ENCODE data around the gene SYCP2. TPM values are rescaled to one million over a fixed set of nuclear protein-coding genes. Genes with fewer than 3 reads are reported as not detected.

SYCP2 gene
- total and polyA plus RNA-seq, 7 donors = 0.29 to 1.1 (median 0.49) TPM

- DNase-seq (no peak), ATAC-seq (peak in 1 of 4 donors; percentile 12)
- intact Hi-C loops (cut with DNase I) = no loop called here
- Histone ChIP-seq H3K4me3 (no peak overlapping the region), H3K27ac (no peak overlapping the region), H3K4me1 (no peaks in the 10 kb centered on the region), H3K36me3 (ENCODE audit: insufficient read depth in 1 of 2, low read depth in 1 of 2) (no peaks in the 10 kb centered on the region), H3K27me3 (ENCODE audit: insufficient read depth in 3 of 3, low read length in 2 of 3) (peaks cover 0 to 22% (median 0%) of the 10 kb centered on the region in 3 donors), H3K9me3 (no peaks in the 10 kb centered on the region)
- TF ChIP-seq CTCF (IDR thresholded peaks at IDR 0.05) = no peak
- 62 to 86% (median 76%) methylated on average over 11 of the region's 11 CpGs for WGBS, 3 donors
These were observed 107.3 kb downstream of the SYCP2 start for GRCh38 chr20:59825944-59826759.

- Histone ChIP-seq H3K9me3 (no peaks in the 10 kb centered on the region), H3K36me3 (ENCODE audit: insufficient read depth in 1 of 2, low read depth in 1 of 2) (no peaks in the 10 kb centered on the region), H3K4me3 (no peak overlapping the region), H3K27me3 (ENCODE audit: insufficient read depth in 3 of 3, low read length in 2 of 3) (peaks cover 0 to 17% (median 0%) of the 10 kb centered on the region in 3 donors), H3K4me1 (no peaks in the 10 kb centered on the region), H3K27ac (no peak overlapping the region)
- no peak for TF ChIP-seq CTCF (IDR thresholded peaks at IDR 0.05)
- intact Hi-C loops (cut with DNase I) = no loop called here
- 96 to 99% (median 97%) methylated on average over 4 of the region's 4 CpGs for WGBS, 3 donors
- DNase-seq (no peak), ATAC-seq (no peak)
These were observed 107.9 kb downstream of the SYCP2 start for GRCh38 chr20:59825563-59825920.

- DNase-seq (no peak), ATAC-seq (no peak)
- peaks cover 0 to 13% (median 0%) of the 10 kb centered on the region in 3 donors for H3K27me3 ChIP-seq (ENCODE audit: insufficient read depth in 3 of 3, low read length in 2 of 3)
- no peaks in the 10 kb centered on the region for H3K36me3 ChIP-seq (ENCODE audit: insufficient read depth in 1 of 2, low read depth in 1 of 2)
- H3K4me3 ChIP-seq = no peak overlapping the region
- no peaks in the 10 kb centered on the region for H3K4me1 ChIP-seq
- no peaks in the 10 kb centered on the region for H3K9me3 ChIP-seq
- intact Hi-C loops (cut with DNase I) = no loop called here
- no peak overlapping the region for H3K27ac ChIP-seq
- WGBS, 3 donors = 71 to 81% (median 73%) methylated on average over 8 of the region's 8 CpGs
- no peak for TF ChIP-seq CTCF (IDR thresholded peaks at IDR 0.05)
These were observed 108.5 kb downstream of the SYCP2 start for GRCh38 chr20:59824711-59825562.

GRCh38 chr20:59823491-59824259 is 109.8 kb downstream of the SYCP2 start:
- Histone ChIP-seq H3K27ac (no peak overlapping the region), H3K27me3 (ENCODE audit: insufficient read depth in 3 of 3, low read length in 2 of 3) (peaks cover 0 to 8% (median 0%) of the 10 kb centered on the region in 3 donors), H3K9me3 (no peaks in the 10 kb centered on the region), H3K4me3 (no peak overlapping the region), H3K36me3 (ENCODE audit: insufficient read depth in 1 of 2, low read depth in 1 of 2) (no peaks in the 10 kb centered on the region), H3K4me1 (no peaks in the 10 kb centered on the region)
- TF ChIP-seq CTCF (IDR thresholded peaks at IDR 0.05) = no peak
- intact Hi-C loops (cut with DNase I) = no loop called here
- ATAC-seq (no peak), DNase-seq (no peak)
- 72 to 84% (median 74%) methylated on average over 8 of the region's 8 CpGs for WGBS, 3 donors
